Urothelium cell line (cell line): ENCODE measurements around the gene ZDHHC14.
"Not testable (repeated sequence)": the region's sequence is repeated elsewhere in the genome, so short reads cannot be mapped to it uniquely, and the experiment has no call there.

Experiments used
- DNase-seq: peaks from one replicate; pipeline ENCODE4 v3.0.0; 2011; ENCODE audit warnings: low spot score, mixed read lengths
- FAIRE-seq: peaks from 2 replicates; lab custom pipeline; 2011; peaks lifted over from hg19 to GRCh38; lab: Jason Lieb, UNC

Gene ZDHHC14

DNA sequence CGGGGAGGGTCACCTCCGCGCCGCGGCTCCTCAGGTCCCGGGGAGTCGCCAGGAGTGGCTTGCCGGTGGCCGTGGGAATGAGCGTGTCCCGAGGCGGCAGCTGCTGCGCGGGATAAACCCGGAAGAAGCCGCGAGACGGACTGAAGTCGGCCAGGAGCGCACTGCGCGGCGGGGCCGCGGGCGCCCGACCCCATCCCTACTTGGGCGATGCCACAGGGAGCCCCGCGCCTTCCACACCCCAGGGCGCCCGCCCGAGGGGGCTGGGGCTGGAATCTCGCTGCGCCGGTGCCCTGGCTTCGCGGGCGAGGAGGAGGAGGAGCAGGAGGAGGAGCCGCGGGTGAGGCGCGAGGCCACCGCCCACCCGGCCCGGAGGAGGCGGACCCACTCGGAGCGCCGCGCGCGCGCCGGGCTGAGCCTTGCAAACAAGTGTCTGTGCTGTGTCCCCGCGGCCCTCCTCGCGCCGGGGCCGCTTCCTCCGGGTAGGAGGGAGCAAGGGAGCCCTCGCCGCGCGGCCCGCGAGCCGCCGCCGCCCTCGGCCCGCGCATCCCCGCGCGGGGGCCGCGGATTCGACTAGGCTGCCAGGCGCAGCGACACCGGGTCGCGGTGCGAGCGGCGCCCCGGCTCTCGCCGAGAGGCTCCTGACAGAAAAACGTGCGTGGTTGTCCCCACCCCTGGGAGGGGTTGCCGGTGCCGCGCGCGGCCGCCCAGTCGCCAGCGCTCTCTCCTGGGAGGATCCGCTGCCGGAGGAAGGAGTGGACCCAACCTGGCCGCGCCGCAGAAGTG lies at the start of gene ZDHHC14:
ZDHHC14 (plus strand) TSS at position 412 of the 783 bp plus-strand sequence.
- FAIRE-seq, result no peak

DNA sequence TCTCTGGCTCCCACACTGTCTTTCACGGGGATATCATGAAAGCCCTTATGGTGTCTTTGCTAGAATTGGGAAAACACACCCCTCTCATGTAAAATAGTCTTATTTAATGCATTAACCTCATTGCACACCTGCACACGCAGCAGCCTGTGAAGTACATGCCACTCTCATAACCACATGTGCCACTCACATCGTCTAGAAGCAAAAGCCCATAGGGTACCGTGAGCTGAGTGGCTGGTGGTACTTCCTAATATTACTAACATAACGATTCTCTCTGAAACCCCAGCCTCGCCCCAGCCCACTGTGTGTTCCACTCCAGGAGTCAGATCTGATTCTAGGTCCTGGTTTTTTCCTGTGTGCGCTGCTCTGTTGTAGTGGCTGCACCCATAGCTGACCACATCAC lies 48.2 kb upstream of the ZDHHC14 start:
- no peak for DNase-seq
- no peak for FAIRE-seq

More for the DNA sequence above, at the start of gene ZDHHC14:
- peak; percentile 91 for DNase-seq

GRCh38 chr6:157333537-157333936 lies 47.5 kb upstream of the ZDHHC14 start:
- DNase-seq (no peak), FAIRE-seq (no peak)

DNA sequence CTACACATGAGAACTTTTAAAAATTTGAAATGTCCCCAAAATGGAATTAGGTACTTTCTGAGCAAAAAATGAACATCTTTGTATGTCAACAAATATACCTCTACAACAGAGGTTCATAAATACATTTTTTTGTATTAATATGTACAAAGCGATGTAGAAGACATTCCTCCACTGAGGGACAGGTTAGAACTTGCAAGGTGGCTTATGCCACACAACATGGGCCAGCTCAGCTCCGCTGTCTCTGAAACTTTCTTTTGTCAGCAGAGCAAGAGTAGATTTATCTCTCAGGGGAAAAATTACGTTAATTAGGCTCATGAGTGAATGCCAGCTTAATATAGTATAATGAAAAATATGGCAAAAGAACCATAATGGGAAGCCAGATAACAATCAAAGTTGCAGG lies 47.0 kb upstream of the ZDHHC14 start:
- FAIRE-seq, result no peak

GRCh38 chr6:157335829-157336228 lies 45.2 kb upstream of the ZDHHC14 start:
- DNase-seq, result no peak
- no peak for FAIRE-seq

More for the DNA sequence above, 47.0 kb upstream of the ZDHHC14 start:
- no peak for DNase-seq

DNA sequence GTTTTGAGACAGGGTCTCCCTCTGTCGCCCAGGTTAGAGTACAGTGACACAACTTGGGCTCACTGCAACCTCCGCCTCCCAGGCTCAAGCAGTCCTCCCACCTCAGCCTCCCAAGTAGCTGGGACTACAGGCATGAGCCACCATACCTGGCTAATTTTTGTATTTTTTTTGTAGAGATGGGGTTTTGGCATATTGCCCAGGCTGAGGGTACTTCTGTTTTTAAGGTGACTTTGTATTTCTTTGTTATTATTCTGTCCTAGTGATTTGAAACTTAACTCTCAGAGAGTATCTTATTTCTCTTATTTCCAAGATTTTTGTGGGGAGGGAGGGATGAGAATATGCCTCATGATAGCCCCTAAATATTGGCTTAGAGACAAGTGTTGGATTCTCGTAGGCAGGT lies 43.7 kb upstream of the ZDHHC14 start:
- not testable (repeated sequence) for FAIRE-seq, DNase-seq

- DNase-seq (no peak), FAIRE-seq (no peak)
Observed at GRCh38 chr6:157337751-157338150, 43.2 kb upstream of the ZDHHC14 start.

- no peak for FAIRE-seq
Observed at GRCh38 chr6:157339432-157339831, 41.6 kb upstream of the ZDHHC14 start.

DNA sequence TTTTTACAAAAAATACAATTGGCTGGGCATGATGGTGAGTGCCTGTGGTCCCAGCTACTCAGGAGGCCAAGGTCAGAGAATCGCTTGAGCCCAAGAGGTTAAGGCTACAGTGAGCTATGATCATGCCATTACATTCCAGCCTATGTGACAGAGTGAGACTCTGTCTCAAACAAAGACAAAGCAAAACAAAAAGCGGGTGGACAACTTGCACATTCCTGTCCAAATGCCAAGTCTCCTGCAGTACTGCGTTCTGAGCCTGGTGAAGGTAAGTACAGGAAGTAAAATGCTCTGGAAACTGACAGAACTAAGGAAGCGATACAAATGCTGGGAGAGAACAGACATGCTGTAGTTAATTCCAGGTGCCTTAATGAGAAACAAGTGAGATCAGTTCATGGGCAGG lies 37.3 kb upstream of the ZDHHC14 start:
- DNase-seq (no peak), FAIRE-seq (no peak)

More at GRCh38 chr6:157339432-157339831, 41.6 kb upstream of the ZDHHC14 start:
- no peak for DNase-seq

- FAIRE-seq, result no peak
- no peak for DNase-seq
Observed at GRCh38 chr6:157346373-157346772, 34.6 kb upstream of the ZDHHC14 start.

DNA sequence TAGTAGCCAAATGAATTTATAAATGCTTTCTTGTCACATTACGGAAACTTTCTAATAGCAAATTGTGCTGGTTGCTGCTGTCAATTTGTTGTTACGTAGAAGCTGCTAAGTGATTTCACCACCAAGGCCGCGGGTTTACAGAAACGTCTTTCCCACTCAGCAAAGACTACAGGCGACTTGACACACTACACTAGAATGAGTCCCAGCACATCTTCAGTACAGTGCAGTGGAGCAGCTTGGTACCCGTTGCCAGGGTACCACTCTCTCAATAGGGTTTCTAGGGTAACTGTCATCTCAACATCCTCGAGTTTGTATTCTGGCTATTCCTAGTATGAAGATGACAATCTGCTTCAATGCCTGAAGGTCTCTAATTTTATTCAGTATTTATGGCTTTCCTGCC lies 22.7 kb upstream of the ZDHHC14 start:
- DNase-seq (no peak), FAIRE-seq (no peak)

GRCh38 chr6:157361886-157362285 lies 19.1 kb upstream of the ZDHHC14 start:
- FAIRE-seq (no peak), DNase-seq (no peak)

GRCh38 chr6:157364705-157365104 lies 16.3 kb upstream of the ZDHHC14 start:
- FAIRE-seq (no peak), DNase-seq (no peak)

GRCh38 chr6:157366648-157367047 lies 14.3 kb upstream of the ZDHHC14 start:
- DNase-seq (no peak), FAIRE-seq (no peak)

DNA sequence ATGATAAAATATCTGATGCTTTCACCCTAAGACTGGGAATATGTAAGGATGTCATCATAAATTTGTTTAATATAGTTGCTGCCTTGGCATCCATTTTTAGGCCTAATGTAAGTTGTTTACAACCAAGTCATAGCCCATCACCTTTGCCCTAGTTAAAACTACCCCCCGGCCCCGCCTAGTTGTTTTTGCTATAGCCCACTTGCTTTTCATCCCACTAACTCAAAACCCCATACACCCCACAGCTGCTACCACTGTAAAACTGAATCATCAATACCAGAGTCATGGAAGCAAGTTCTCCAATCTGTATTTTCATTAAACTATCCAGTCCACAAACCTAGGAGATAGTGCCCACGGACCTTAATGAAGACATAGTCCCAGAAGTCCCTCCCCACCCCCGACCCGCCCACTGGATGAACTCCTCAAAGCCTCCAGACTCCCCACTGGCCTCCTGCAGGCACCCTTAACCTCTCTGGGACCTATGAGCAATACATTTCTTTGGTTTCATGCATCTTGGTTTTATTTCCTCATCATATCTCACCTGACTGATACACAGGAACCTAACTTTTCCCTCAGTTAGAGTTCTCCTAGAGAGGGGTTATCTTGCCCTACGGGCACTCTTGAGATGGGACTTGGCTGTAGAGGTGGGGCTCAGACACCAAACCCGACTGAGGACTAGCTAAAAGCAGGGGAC lies 12.5 kb upstream of the ZDHHC14 start:
- DNase-seq (no peak), FAIRE-seq (no peak)

DNA sequence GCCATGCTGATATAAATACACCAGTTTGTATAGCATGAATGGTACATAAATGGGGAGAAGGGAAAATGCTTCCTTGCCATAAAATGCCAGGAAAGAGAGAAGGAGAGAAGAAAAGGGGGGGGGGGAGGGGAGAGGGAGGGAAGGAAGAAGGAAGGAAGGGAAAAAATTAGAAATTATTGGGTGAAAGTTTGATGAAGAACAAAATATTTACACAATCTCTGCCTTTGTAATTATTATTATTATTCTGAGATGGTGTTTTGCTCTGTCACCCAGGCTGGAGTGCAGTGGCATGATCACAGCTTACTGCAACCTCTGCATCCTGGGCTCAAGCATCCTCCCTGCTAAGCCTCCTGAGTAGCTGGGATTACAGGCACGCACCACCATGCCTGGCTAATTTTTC lies 10.2 kb upstream of the ZDHHC14 start:
- no peak for DNase-seq
- no peak for FAIRE-seq

- no peak for DNase-seq
- no peak for FAIRE-seq
Observed at GRCh38 chr6:157372501-157373280, 8.3 kb upstream of the ZDHHC14 start.

DNA sequence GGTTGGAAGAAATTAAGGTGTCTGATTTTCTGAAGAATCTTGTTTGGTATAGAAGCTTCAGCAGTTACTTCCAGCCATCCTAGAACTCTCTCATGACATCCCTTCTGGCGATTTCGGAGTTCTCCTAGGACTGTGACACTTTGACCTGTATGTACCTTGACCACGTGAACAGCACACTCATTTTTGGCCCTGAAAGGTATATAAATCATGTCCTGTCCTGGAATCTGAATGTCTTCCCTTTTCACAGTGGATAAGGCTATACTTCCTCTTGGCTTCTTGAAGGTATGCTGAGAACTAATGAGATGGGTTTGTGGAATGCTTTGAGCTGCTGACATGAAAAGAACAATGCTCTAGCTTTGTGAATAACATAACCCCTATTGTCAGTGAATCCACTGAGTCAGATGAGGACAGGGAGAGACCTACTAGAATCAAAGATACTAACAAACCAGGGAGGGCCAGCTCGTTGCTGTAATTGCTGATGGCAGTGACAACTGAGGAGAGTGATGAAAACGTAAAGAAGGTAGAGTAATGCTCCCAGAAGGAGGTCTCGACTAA lies 6.0 kb upstream of the ZDHHC14 start:
- DNase-seq (no peak), FAIRE-seq (no peak)

- no peak for FAIRE-seq
- DNase-seq, result no peak
Observed at GRCh38 chr6:157376241-157376640, 4.7 kb upstream of the ZDHHC14 start.

DNA sequence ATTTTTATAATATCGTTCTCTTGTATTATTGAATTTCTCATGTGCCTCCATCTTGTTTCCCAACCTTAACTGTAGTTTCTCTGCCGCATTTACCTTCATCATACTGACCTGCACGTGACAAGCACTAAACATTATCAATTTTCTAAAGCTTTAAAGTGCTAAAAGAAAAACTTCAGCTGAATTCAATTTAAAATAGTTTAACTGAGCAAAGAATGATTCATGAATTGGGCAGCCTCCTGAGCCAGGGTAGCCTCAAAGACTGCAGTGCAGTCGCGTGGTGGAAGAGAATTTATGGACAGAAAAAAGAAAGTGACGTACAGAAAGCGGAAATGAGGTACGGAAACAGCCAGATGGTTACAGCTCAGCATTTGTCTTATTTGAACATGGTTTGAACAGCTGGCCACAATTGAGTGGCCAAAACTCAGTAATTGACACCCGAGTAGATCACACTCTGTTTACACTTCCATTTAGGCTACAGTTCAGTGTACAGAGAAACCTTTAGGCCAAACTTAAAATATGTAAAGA lies 4.2 kb upstream of the ZDHHC14 start:
- DNase-seq (no peak), FAIRE-seq (no peak)
